Ascending aorta (tissue), 2 donors: Measurements from ENCODE around the gene FOXN3. TPM values are rescaled to one million over a fixed set of nuclear protein-coding genes. Genes with fewer than 3 reads are reported as not detected.

Experiments used
- DNase-seq, 2 donors: peaks; one replicate each; pipeline ENCODE4 v3.0.0-alpha.2; 2019; ENCODE audit warnings: low spot score in 2 of 2
- H3K27ac ChIP-seq, 2 donors: fragments of 200-600 bp; sonication (generic); one replicate each; pipeline ENCODE4 v1.5.1; 2016 to 2017; ENCODE audit warnings: mild to moderate bottlenecking in 1 of 2
- H3K27me3 ChIP-seq: fragments of 200-600 bp; sonication (generic); one replicate; pipeline ENCODE4 v1.5.1; 2017
- H3K36me3 ChIP-seq, 2 donors: fragments of 200-600 bp; sonication (generic); one replicate each; pipeline ENCODE4 v1.5.1; 2016
- H3K4me1 ChIP-seq, 2 donors: fragments of 200-600 bp; sonication (generic); one replicate each; pipeline ENCODE4 v1.5.1; 2016 to 2017; ENCODE audit warnings: mild to moderate bottlenecking in 1 of 2
- H3K4me3 ChIP-seq, 2 donors: fragments of 200-600 bp; sonication (generic); one replicate each; pipeline ENCODE4 v1.5.1; 2016 to 2017; ENCODE audit warnings: mild to moderate bottlenecking in 1 of 2
- H3K9me3 ChIP-seq, 2 donors: fragments of 200-600 bp; sonication (generic); one replicate each; pipeline ENCODE4 v1.5.1; 2016
- intact Hi-C: fragments of 100-400 bp; cut with DNase I; formaldehyde crosslinking; loops from one replicate; pipeline ENCODE4 v1.15.1; 2023
- total RNA-seq: library from RNA; depleted of rRNA; stranded (reverse); fragments of >200 nt; gene quantifications from one replicate; pipeline ENCODE4 v1.1.0, GENCODE V29; 2016
- TF ChIP-seq, protein P1 (sequence below), 3 experiments: fragments of 200-600 bp in 2 of 3; fragments of 450-650 bp in 1 of 3; sonication (generic) in 2 of 3; IDR thresholded peaks; one replicate each; pipeline ENCODE4 v1.5.1; 2016 to 2019; ENCODE audit warnings: antibody characterized with exemption in 3 of 3, mild to moderate bottlenecking in 1 of 3, moderate library complexity in 1 of 3

FOXN3 gene
- total RNA-seq, 1 donor from 2014 or later, result 96.3 TPM

DNA sequence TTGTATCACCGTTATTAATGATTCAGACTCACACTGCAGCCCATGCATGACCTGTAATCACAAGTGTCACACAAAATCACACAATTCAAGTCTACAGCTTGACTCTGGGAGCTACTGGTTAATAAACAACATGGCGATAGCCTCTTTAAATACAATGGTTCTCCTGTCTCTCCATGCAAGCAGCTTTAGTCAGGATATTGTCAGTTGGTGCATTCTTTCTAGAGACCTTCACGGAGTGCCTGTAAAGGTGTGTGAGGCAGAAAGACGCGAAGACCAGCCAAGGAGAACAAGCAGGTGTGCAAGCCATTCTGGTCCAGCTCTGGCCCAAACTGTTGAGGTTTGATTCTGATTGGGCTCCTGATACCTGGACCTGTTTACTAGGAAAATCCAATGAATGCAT is 40.0 kb upstream of the FOXN3 start:
- Histone ChIP-seq H3K9me3 (no peaks in the 10 kb centered on the region), H3K36me3 (no peaks in the 10 kb centered on the region), H3K4me3 (no peak overlapping the region), H3K27ac (no peak overlapping the region), H3K4me1 (no peaks in the 10 kb centered on the region), H3K27me3 (no peaks in the 10 kb centered on the region)
- TF ChIP-seq, protein P1, sequence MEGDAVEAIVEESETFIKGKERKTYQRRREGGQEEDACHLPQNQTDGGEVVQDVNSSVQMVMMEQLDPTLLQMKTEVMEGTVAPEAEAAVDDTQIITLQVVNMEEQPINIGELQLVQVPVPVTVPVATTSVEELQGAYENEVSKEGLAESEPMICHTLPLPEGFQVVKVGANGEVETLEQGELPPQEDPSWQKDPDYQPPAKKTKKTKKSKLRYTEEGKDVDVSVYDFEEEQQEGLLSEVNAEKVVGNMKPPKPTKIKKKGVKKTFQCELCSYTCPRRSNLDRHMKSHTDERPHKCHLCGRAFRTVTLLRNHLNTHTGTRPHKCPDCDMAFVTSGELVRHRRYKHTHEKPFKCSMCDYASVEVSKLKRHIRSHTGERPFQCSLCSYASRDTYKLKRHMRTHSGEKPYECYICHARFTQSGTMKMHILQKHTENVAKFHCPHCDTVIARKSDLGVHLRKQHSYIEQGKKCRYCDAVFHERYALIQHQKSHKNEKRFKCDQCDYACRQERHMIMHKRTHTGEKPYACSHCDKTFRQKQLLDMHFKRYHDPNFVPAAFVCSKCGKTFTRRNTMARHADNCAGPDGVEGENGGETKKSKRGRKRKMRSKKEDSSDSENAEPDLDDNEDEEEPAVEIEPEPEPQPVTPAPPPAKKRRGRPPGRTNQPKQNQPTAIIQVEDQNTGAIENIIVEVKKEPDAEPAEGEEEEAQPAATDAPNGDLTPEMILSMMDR (IDR thresholded peaks at IDR 0.05), result no peak
- no peak for DNase-seq
- intact Hi-C loops, result no loop called here

DNA sequence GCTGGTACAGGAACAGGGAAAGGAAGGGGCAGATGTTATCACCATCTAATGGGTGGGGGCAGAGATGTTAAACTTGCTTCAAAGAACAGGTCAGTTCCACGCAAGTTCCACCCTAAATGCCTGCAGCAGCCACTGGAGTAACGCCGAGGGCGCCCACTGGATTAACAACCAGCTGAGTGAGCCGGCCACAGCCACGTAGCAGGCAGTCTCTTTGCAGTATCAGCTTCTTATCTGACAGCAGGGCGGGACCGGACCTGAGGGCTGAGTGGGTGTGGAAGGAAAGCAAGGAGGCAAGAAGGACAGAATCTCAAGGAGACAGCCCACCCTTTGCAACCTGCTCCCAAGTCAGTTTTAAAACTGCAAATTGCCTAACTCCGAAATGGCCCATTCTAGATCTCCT is 38.4 kb upstream of the FOXN3 start:
- DNase-seq, result no peak
- TF ChIP-seq, protein P1 (IDR thresholded peaks at IDR 0.05), result no peak

DNA sequence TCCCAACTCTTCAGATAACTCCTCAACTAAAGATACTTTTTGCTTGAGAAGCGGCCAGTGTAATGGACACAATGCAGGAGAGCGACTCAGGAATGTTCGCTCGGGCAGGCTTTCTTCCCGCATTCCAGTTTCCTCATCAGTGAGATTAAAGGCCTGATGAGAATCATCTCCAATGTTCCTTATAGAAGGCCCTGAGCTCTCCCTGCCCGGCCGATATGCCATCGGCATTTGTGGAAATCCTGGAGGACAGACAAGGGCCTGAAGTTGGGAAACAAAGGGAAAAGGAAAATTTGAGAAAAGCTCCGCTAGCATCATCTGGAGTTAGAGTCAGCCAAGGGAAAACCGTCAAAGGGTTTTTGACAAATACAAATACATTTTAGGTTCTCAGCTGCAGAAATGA is 38.0 kb upstream of the FOXN3 start:
- no peak for DNase-seq
- TF ChIP-seq, protein P1 (IDR thresholded peaks at IDR 0.05), result no peak
- Histone ChIP-seq H3K36me3 (no peaks in the 10 kb centered on the region), H3K9me3 (no peaks in the 10 kb centered on the region), H3K27ac (no peak overlapping the region), H3K27me3 (no peaks in the 10 kb centered on the region), H3K4me1 (no peaks in the 10 kb centered on the region), H3K4me3 (no peak overlapping the region)
- intact Hi-C loops, result no loop called here

More for the DNA sequence above, 38.4 kb upstream of the FOXN3 start:
- Histone ChIP-seq H3K9me3 (no peaks in the 10 kb centered on the region), H3K4me3 (no peak overlapping the region), H3K4me1 (no peaks in the 10 kb centered on the region), H3K27me3 (no peaks in the 10 kb centered on the region), H3K36me3 (no peaks in the 10 kb centered on the region), H3K27ac (no peak overlapping the region)
- intact Hi-C loops, result no loop called here

DNA sequence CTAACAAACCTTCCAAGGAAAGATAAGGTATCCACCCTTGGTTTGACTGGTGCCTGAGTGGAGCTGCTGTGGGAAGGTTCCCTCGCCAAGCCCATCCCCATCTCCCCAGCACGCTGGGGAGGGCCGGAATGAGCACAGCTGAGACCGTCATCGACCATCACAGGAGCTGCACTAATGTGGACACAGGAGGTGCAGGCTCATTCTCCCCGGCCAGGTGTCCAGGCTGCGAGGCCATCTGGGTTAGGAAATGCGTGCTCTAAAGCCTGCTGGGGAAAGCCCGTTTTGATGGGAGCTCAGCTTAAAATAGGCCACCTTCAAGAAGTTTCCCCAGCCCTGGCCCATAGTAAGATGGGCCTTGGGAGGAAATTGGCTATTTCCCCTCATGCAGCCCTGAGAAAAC is 35.2 kb upstream of the FOXN3 start:
- Histone ChIP-seq H3K9me3 (no peaks in the 10 kb centered on the region), H3K27me3 (no peaks in the 10 kb centered on the region), H3K4me1 (no peaks in the 10 kb centered on the region), H3K4me3 (no peak overlapping the region), H3K27ac (no peak overlapping the region), H3K36me3 (no peaks in the 10 kb centered on the region)
- DNase-seq, result no peak
- TF ChIP-seq, protein P1 (IDR thresholded peaks at IDR 0.05), result no peak
- intact Hi-C loops, result no loop called here

GRCh38 chr14:89451229-89451628 is 34.2 kb upstream of the FOXN3 start:
- TF ChIP-seq, protein P1 (IDR thresholded peaks at IDR 0.05), result no peak
- Histone ChIP-seq H3K4me1 (no peaks in the 10 kb centered on the region), H3K4me3 (no peak overlapping the region), H3K27ac (no peak overlapping the region), H3K9me3 (no peaks in the 10 kb centered on the region), H3K36me3 (no peaks in the 10 kb centered on the region), H3K27me3 (no peaks in the 10 kb centered on the region)
- no peak for DNase-seq
- intact Hi-C loops, result no loop called here
